Mesothelial cell of epicardium (in vitro differentiated cells): Measurements from ENCODE around the gene APOBEC3G. TPM values are rescaled to one million over a fixed set of nuclear protein-coding genes. Genes with fewer than 3 reads are reported as not detected.
"Not testable (repeated sequence)": the region's sequence is repeated elsewhere in the genome, so short reads cannot be mapped to it uniquely, and the experiment has no call there.

Experiments
- DNase-seq, 2 experiments: peaks; one replicate each; pipeline ENCODE4 v3.0.0; 2021; ENCODE audit warnings: low spot score in 2 of 2; ENCODE audit not compliant: unreplicated experiment in 2 of 2
- H3K27ac Mint-ChIP-seq: 2 replicates; pipeline ENCODE4 v1.8.0; 2021; ENCODE audit warnings: mixed read lengths
- H3K27me3 Mint-ChIP-seq: 2 replicates; pipeline ENCODE4 v1.8.0; 2021; ENCODE audit warnings: low read depth, mixed read lengths
- H3K36me3 Mint-ChIP-seq: 2 replicates; pipeline ENCODE4 v1.8.0; 2021; ENCODE audit warnings: mixed read lengths
- H3K4me1 Mint-ChIP-seq: 2 replicates; pipeline ENCODE4 v1.8.0; 2021; ENCODE audit warnings: mixed read lengths
- H3K4me3 Mint-ChIP-seq: 2 replicates; pipeline ENCODE4 v1.8.0; 2021; ENCODE audit warnings: mild to moderate bottlenecking, moderate library complexity, mixed read lengths
- H3K9me3 Mint-ChIP-seq: 2 replicates; pipeline ENCODE4 v1.8.0; 2021; ENCODE audit warnings: mixed read lengths
- total RNA-seq: library from RNA; stranded (reverse); gene quantifications from 3 replicates; pipeline ENCODE4 v1.2.1, GENCODE V29; 2021
- TF ChIP-seq, protein P1 (sequence below): fragments of 200-600 bp; sonication (generic); IDR thresholded peaks from one replicate; pipeline ENCODE4 v1.5.0; 2021; ENCODE audit warnings: antibody characterized with exemption; ENCODE audit not compliant: unreplicated experiment

The APOBEC3G gene
- total RNA-seq, 1 donor from 2014 or later = 5.5 TPM

- TF ChIP-seq, protein P1, sequence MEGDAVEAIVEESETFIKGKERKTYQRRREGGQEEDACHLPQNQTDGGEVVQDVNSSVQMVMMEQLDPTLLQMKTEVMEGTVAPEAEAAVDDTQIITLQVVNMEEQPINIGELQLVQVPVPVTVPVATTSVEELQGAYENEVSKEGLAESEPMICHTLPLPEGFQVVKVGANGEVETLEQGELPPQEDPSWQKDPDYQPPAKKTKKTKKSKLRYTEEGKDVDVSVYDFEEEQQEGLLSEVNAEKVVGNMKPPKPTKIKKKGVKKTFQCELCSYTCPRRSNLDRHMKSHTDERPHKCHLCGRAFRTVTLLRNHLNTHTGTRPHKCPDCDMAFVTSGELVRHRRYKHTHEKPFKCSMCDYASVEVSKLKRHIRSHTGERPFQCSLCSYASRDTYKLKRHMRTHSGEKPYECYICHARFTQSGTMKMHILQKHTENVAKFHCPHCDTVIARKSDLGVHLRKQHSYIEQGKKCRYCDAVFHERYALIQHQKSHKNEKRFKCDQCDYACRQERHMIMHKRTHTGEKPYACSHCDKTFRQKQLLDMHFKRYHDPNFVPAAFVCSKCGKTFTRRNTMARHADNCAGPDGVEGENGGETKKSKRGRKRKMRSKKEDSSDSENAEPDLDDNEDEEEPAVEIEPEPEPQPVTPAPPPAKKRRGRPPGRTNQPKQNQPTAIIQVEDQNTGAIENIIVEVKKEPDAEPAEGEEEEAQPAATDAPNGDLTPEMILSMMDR = no peak
- Mint-ChIP-seq H3K27ac (no peak overlapping the region), H3K27me3 (no peaks in the 10 kb centered on the region), H3K9me3 (no peaks in the 10 kb centered on the region), H3K4me1 (no peaks in the 10 kb centered on the region), H3K36me3 (no peaks in the 10 kb centered on the region), H3K4me3 (no peak overlapping the region)
- no peak for DNase-seq
These were observed 21.4 kb upstream of the APOBEC3G start for GRCh38 chr22:39055658-39056057.

- not testable (repeated sequence) for H3K27ac Mint-ChIP-seq, H3K27me3 Mint-ChIP-seq, H3K9me3 Mint-ChIP-seq, H3K4me1 Mint-ChIP-seq, H3K4me3 Mint-ChIP-seq, H3K36me3 Mint-ChIP-seq, DNase-seq
These were observed 15.8 kb upstream of the APOBEC3G start for GRCh38 chr22:39061290-39061689.

DNA sequence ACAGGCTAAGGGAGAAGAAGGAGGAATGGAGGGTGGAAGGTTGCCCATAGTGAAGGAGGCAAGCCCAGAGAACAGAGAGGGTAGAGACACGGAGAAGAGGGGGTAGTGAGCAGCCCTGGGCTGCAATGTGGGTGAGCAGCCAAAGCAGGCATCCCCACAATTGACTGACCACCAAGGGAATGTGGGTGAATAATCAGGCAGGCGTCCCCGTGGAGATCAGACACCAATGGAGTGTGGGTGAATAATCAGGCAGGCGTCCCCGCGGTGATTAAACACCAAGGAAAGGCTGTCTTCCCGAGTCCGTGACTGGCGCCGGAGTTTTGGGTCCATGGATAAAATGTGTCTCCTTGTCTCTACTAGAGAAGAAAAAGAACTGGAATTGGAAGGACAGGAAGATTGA is 15.1 kb upstream of the APOBEC3G start:
- H3K9me3 Mint-ChIP-seq, H3K27me3 Mint-ChIP-seq, DNase-seq: not testable (repeated sequence)

GRCh38 chr22:39063904-39064303 is 13.2 kb upstream of the APOBEC3G start:
- H3K4me1 Mint-ChIP-seq, H3K4me3 Mint-ChIP-seq, DNase-seq, H3K27me3 Mint-ChIP-seq, H3K36me3 Mint-ChIP-seq, H3K9me3 Mint-ChIP-seq, H3K27ac Mint-ChIP-seq: not testable (repeated sequence)

More for the DNA sequence above, 15.1 kb upstream of the APOBEC3G start:
- H3K27ac Mint-ChIP-seq, H3K4me3 Mint-ChIP-seq, H3K4me1 Mint-ChIP-seq, H3K36me3 Mint-ChIP-seq: not testable (repeated sequence)

DNA sequence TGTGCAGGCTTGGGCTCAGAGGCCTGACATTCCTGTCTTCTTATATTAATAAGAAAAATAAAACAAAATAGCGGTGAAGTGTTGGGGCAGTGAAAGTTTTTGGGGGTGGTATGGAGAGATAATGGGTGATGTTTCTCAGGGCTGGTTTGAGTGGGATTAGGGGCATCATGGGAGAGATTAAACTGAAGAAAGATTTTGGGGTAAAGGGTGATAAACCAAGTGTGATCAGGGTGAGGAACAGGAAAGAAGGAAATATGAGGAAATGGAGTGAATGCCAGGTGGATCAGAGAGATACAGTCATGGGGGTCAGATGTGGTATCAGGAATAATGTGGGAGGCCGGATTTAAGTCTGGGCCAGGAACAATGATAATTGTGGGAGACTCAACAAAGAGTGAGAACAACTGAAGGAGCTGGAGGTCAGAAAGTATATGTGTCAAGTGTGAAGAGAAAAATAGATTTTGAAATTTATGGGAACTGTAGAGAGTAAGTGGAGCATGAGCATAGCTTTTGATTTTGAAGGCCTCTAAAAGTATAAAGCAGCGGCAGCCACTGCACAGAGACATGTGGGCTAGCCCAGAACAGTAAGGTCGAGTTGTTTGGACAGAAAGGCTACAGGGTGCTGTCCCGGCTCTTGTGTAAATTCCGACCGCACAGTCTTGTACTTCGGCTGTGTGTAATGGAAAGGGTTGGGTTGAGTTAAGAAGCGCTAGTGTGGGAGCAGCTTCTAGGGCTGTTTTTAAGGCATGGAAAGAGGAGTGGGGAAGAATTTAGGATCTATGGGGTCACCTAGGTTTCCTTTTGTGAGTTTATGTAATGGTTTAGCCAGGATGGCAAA is 10.4 kb upstream of the APOBEC3G start:
- not testable (repeated sequence) for H3K4me3 Mint-ChIP-seq, H3K4me1 Mint-ChIP-seq, H3K27ac Mint-ChIP-seq, H3K9me3 Mint-ChIP-seq, DNase-seq, H3K36me3 Mint-ChIP-seq, H3K27me3 Mint-ChIP-seq

DNA sequence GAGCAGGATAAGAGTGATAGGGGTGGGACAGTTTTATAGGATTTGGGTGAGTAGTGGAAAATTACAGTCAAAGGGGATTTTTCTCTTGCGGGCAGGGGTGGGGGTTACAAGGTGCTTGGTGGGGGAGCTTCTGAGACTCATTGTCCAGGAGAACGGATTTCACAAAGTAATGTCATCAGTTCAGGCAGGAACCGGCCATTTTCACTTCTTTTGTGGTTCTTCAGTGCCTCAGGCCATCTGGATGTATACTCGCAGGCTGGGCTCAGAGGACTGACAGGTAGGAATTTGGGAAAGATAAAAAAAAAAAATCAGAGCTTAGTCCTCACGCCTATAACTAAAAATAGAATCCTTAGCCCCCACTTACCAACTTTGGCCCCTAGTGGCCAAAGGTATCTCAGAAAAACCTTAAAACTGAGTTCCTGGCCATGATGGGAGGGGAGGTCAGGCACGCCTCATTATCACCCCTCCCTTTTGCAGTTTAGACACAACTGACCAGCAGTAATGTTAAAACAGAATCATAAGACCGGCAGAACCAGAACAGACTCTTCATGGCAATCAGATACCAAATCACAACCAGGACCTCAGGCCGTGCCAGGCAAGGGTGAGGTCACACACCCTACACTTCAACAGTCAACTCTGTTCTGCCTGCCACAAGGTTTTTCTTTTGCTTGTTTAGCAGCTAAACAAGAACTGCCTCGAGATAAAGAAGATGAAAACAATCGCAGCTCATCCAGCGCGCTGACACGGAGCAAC is 8.9 kb upstream of the APOBEC3G start:
- no peak overlapping the region for H3K27ac Mint-ChIP-seq
- no peaks in the 10 kb centered on the region for H3K9me3 Mint-ChIP-seq
- H3K27me3 Mint-ChIP-seq = no peaks in the 10 kb centered on the region
- no peak overlapping the region for H3K4me3 Mint-ChIP-seq
- no peaks in the 10 kb centered on the region for H3K36me3 Mint-ChIP-seq
- no peaks in the 10 kb centered on the region for H3K4me1 Mint-ChIP-seq
- TF ChIP-seq, protein P1 = no peak
- DNase-seq = no peak

DNA sequence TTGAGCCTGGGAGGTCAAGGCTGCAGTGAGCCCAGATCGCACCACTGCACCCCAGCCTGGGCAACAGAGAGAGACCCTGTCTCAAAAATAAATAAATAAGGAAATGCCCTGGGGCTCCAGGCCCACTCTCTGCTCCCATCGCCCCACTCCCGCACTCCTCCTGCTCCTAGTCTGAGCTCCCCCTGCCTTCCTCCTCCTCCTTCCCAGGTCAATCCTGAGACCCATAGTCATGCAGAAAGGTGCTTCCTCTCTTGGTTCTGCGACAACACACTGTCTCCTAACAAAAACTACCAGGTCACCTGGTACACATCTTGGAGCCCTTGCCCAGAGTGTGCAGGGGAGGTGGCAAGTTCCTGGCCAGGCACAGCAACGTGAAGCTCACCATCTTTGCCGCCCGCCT is 6.9 kb upstream of the APOBEC3G start:
- Mint-ChIP-seq H3K27me3 (no peaks in the 10 kb centered on the region), H3K36me3 (no peaks in the 10 kb centered on the region), H3K27ac (no peak overlapping the region), H3K9me3 (no peaks in the 10 kb centered on the region), H3K4me1 (peaks cover 8% of the 10 kb centered on the region), H3K4me3 (no peak overlapping the region)
- TF ChIP-seq, protein P1 = no peak
- no peak for DNase-seq

DNA sequence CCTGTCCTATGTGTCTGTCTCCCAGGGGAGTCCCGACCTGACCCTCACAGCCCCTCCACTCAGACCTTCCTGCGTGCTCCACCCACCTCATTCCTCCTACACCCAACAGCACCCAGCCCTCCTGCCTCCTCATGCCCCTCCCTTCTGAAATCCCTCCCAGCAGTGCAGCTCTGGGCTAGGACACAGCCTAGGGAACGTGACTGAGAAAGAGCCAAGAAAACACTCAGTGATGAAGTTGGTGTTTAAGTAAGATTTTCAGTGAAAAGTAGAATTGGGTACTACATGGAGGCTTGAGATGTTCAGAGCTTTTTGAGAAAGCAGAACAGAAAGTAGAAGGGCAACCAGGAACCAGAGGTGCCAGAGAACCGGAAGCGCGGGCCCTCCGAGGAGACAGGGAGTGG is 4.5 kb upstream of the APOBEC3G start:
- H3K36me3 Mint-ChIP-seq, H3K27me3 Mint-ChIP-seq, H3K9me3 Mint-ChIP-seq, H3K27ac Mint-ChIP-seq, DNase-seq, H3K4me3 Mint-ChIP-seq: not testable (repeated sequence)
- H3K4me1 Mint-ChIP-seq = peaks cover 15% of the 10 kb centered on the region
